WTC11 (cell line): ENCODE results near the gene CSH2.
"Not testable (repeated sequence)": the region's sequence is repeated elsewhere in the genome, so short reads cannot be mapped to it uniquely, and the experiment has no call there.

ENCODE experiments used
- CREM ChIP-seq: sonication (generic); formaldehyde crosslinking; IDR thresholded peaks from 2 replicates; pipeline ENCODE4 v1.8.1; 2022; ENCODE audit warnings: mild to moderate bottlenecking, missing genetic modification reagents, moderate library complexity
- FOXK1 ChIP-seq: sonication (generic); formaldehyde crosslinking; IDR thresholded peaks from 2 replicates; pipeline ENCODE4 v1.8.0; 2022; ENCODE audit warnings: mild to moderate bottlenecking, moderate library complexity, missing genetic modification reagents
- TEAD1 ChIP-seq: sonication (generic); formaldehyde crosslinking; IDR thresholded peaks from 2 replicates; pipeline ENCODE4 v1.8.0; 2022; ENCODE audit warnings: mild to moderate bottlenecking, missing genetic modification reagents
- ZNF121 ChIP-seq: sonication (generic); formaldehyde crosslinking; IDR thresholded peaks from 2 replicates; pipeline ENCODE4 v1.8.0; 2023; ENCODE audit warnings: missing genetic modification reagents
- TF ChIP-seq, protein P1 (sequence below): fragments of 200-600 bp; IDR thresholded peaks from 2 replicates; pipeline ENCODE4 v1.8.0; 2022; ENCODE audit warnings: antibody characterized with exemption
- TF ChIP-seq, protein P2 (sequence below): sonication (generic); formaldehyde crosslinking; IDR thresholded peaks from 2 replicates; pipeline ENCODE4 v1.8.0; 2022; ENCODE audit warnings: mild to moderate bottlenecking, missing genetic modification reagents
- TF ChIP-seq, protein P3 (sequence below): sonication (generic); formaldehyde crosslinking; IDR thresholded peaks from 2 replicates; pipeline ENCODE4 v1.8.1; 2023; ENCODE audit warnings: mild to moderate bottlenecking, missing genetic modification reagents, moderate library complexity

DNA sequence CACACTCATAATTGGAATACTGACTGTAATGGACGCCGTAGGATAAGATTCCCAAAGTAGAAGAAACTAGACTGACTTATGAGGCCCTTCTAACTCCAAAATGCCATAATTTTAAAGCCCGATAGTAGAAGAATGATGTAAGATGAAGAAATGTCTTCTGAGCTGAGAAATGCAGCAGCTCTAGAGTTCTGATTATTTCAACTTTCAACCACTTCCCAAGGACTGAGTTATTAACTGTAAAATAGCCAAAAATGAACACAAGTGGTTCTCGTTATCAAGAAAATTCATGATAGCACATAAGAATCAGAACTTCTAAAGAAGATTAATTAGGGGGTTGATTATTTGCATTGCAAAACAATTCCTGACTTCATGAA lies 3.2 kb downstream of the CSH2 start:
- TF ChIP-seq, protein P1, sequence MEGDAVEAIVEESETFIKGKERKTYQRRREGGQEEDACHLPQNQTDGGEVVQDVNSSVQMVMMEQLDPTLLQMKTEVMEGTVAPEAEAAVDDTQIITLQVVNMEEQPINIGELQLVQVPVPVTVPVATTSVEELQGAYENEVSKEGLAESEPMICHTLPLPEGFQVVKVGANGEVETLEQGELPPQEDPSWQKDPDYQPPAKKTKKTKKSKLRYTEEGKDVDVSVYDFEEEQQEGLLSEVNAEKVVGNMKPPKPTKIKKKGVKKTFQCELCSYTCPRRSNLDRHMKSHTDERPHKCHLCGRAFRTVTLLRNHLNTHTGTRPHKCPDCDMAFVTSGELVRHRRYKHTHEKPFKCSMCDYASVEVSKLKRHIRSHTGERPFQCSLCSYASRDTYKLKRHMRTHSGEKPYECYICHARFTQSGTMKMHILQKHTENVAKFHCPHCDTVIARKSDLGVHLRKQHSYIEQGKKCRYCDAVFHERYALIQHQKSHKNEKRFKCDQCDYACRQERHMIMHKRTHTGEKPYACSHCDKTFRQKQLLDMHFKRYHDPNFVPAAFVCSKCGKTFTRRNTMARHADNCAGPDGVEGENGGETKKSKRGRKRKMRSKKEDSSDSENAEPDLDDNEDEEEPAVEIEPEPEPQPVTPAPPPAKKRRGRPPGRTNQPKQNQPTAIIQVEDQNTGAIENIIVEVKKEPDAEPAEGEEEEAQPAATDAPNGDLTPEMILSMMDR, result not testable (repeated sequence)
- TF ChIP-seq ZNF121 (CRISPR knock-in tag); TEAD1 (CRISPR knock-in tag); FOXK1; CREM (CRISPR knock-in tag): not testable (repeated sequence)
- TF ChIP-seq, protein P2, sequence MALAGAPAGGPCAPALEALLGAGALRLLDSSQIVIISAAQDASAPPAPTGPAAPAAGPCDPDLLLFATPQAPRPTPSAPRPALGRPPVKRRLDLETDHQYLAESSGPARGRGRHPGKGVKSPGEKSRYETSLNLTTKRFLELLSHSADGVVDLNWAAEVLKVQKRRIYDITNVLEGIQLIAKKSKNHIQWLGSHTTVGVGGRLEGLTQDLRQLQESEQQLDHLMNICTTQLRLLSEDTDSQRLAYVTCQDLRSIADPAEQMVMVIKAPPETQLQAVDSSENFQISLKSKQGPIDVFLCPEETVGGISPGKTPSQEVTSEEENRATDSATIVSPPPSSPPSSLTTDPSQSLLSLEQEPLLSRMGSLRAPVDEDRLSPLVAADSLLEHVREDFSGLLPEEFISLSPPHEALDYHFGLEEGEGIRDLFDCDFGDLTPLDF (CRISPR knock-in tag), result not testable (repeated sequence)
- TF ChIP-seq, protein P3, sequence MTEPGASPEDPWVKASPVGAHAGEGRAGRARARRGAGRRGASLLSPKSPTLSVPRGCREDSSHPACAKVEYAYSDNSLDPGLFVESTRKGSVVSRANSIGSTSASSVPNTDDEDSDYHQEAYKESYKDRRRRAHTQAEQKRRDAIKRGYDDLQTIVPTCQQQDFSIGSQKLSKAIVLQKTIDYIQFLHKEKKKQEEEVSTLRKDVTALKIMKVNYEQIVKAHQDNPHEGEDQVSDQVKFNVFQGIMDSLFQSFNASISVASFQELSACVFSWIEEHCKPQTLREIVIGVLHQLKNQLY, result not testable (repeated sequence)
